Skeletal muscle cell (primary cell): ENCODE data around the gene DYNC1H1.
A peak's percentile ranks its signal among the peaks of the same experiment; 100 is the strongest.
"Not testable (repeated sequence)": the region's sequence is repeated elsewhere in the genome, so short reads cannot be mapped to it uniquely, and the experiment has no call there.

Experiments
- DNase-seq: peaks from one replicate; pipeline ENCODE4 v3.0.0-alpha.2; 2010; ENCODE audit warnings: low read depth
- H3K4me3 ChIP-seq: 2 replicates; pipeline ENCODE4 v1.5.1; 2011; ENCODE audit warnings: low read depth, mild to moderate bottlenecking, control low read depth, low read length, moderate library complexity

Gene DYNC1H1

GRCh38 chr14:102050026-102050405 is 85.6 kb downstream of the DYNC1H1 start:
- DNase-seq, result no peak
- no peak overlapping the region for H3K4me3 ChIP-seq

- no peak for DNase-seq
- H3K4me3 ChIP-seq, result no peak overlapping the region
These were observed 86.3 kb downstream of the DYNC1H1 start for GRCh38 chr14:102050625-102051024.

- H3K4me3 ChIP-seq, result no peak overlapping the region
- DNase-seq, result no peak
These were observed 88.1 kb downstream of the DYNC1H1 start for GRCh38 chr14:102052522-102052921.

GRCh38 chr14:102055181-102055901 is 91.0 kb downstream of the DYNC1H1 start:
- H3K4me3 ChIP-seq, result no peak overlapping the region
- peak; percentile 21 for DNase-seq

GRCh38 chr14:102056694-102057442 is 92.5 kb downstream of the DYNC1H1 start:
- no peak for DNase-seq
- no peak overlapping the region for H3K4me3 ChIP-seq

GRCh38 chr14:102057480-102058114 is 93.2 kb downstream of the DYNC1H1 start:
- no peak overlapping the region for H3K4me3 ChIP-seq
- DNase-seq, result no peak

GRCh38 chr14:102058146-102058545 is 93.8 kb downstream of the DYNC1H1 start:
- no peak overlapping the region for H3K4me3 ChIP-seq
- no peak for DNase-seq

- H3K4me3 ChIP-seq, result no peak overlapping the region
- DNase-seq, result no peak
These were observed 94.6 kb downstream of the DYNC1H1 start for GRCh38 chr14:102058961-102059360.

GRCh38 chr14:102063109-102063807 is 98.9 kb downstream of the DYNC1H1 start:
- no peak overlapping the region for H3K4me3 ChIP-seq
- peak; percentile 54 for DNase-seq

GRCh38 chr14:102063808-102064429 is 99.5 kb downstream of the DYNC1H1 start:
- H3K4me3 ChIP-seq, result no peak overlapping the region
- DNase-seq, result no peak

- DNase-seq, H3K4me3 ChIP-seq: not testable (repeated sequence)
These were observed 100.2 kb downstream of the DYNC1H1 start for GRCh38 chr14:102064590-102064989.

GRCh38 chr14:102066041-102066451 is 101.7 kb downstream of the DYNC1H1 start:
- no peak overlapping the region for H3K4me3 ChIP-seq
- no peak for DNase-seq

GRCh38 chr14:102071283-102071998 is 107.1 kb downstream of the DYNC1H1 start:
- DNase-seq, result no peak
- H3K4me3 ChIP-seq, result no peak overlapping the region

GRCh38 chr14:102074415-102074964 is 110.1 kb downstream of the DYNC1H1 start:
- DNase-seq, result no peak
- H3K4me3 ChIP-seq, result no peak overlapping the region

- DNase-seq, result no peak
- no peak overlapping the region for H3K4me3 ChIP-seq
These were observed 110.8 kb downstream of the DYNC1H1 start for GRCh38 chr14:102075155-102075554.

GRCh38 chr14:102077382-102077709 is 113.0 kb downstream of the DYNC1H1 start:
- no peak overlapping the region for H3K4me3 ChIP-seq
- no peak for DNase-seq

GRCh38 chr14:102078361-102078791 is 114.0 kb downstream of the DYNC1H1 start:
- not testable (repeated sequence) for DNase-seq, H3K4me3 ChIP-seq

GRCh38 chr14:102078831-102079699 is 114.7 kb downstream of the DYNC1H1 start:
- DNase-seq, result no peak
- H3K4me3 ChIP-seq, result no peak overlapping the region
